ENCODE data around the gene PPP2R3B.

PPP2R3B gene

DNA sequence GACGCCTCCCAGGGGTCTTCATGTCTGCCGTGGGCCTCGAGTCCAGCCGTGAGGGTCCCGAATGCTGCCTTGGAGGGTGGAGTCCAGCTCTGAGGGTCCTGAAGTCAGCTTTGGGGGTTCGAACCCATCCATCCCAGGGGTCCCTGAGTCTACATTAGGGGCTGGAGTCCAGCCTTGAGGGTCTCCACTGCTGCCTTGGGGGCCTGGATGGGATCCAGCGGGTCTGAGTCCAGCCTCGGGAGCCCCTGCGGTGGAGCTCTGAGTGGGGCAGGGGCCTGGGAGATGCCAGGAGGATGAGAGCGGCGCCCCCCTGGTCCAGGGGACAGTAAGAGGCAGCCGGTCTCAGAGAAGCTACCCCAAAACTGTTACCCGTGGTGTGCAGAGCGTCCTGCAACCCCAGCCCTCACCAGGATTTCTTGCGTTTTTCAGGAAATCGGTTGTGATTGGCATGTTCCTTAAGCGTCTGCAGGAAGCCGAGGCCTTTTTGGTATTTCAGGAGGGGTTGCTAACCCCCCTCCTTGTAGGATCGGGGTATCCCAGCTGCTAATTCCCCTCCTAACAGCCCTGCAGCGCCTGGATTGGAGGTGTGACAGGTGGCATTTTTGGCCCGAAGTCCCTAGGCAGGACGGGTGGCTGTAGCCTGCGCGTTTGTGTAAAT is 66.5 kb downstream of the PPP2R3B start:
- peaks cover 36% of the 10 kb centered on the region for H3K79me2 ChIP-seq (ENCODE audit: insufficient read depth, low read length)
- H3K4me1 ChIP-seq (ENCODE audit: insufficient read depth, low read length), result peaks cover 33% of the 10 kb centered on the region
- H3K9me3 ChIP-seq (ENCODE audit: insufficient read depth, low read length, severe bottlenecking), result no peaks in the 10 kb centered on the region
- H3K27me3 ChIP-seq (ENCODE audit: insufficient read depth, low read length, poor library complexity), result no peaks in the 10 kb centered on the region
- H3K4me3 ChIP-seq (ENCODE audit: low read depth in 1 of 2, low read length in 2 of 2), result peak overlapping the region; percentile 62 to 68
- DNase-seq (no peak), ATAC-seq (ENCODE audit: insufficient read depth, low read depth) (no peak)
- peaks cover 20% of the 10 kb centered on the region for H3K36me3 ChIP-seq (ENCODE audit: insufficient read depth, low read length)
- H3K9ac ChIP-seq (ENCODE audit: low read depth, low read length), result peak overlapping the region; percentile 94
- peak overlapping the region; percentile 73 for H3K27ac ChIP-seq (ENCODE audit: low read length)
- H2AFZ ChIP-seq (ENCODE audit: low read depth, low read length), result no peak overlapping the region
- H4K20me1 ChIP-seq (ENCODE audit: insufficient read depth, low read length), result peaks cover 33% of the 10 kb centered on the region
- H3K4me2 ChIP-seq (ENCODE audit: insufficient read depth, low read length), result peak overlapping the region; percentile 98
- TF ChIP-seq, protein P1, sequence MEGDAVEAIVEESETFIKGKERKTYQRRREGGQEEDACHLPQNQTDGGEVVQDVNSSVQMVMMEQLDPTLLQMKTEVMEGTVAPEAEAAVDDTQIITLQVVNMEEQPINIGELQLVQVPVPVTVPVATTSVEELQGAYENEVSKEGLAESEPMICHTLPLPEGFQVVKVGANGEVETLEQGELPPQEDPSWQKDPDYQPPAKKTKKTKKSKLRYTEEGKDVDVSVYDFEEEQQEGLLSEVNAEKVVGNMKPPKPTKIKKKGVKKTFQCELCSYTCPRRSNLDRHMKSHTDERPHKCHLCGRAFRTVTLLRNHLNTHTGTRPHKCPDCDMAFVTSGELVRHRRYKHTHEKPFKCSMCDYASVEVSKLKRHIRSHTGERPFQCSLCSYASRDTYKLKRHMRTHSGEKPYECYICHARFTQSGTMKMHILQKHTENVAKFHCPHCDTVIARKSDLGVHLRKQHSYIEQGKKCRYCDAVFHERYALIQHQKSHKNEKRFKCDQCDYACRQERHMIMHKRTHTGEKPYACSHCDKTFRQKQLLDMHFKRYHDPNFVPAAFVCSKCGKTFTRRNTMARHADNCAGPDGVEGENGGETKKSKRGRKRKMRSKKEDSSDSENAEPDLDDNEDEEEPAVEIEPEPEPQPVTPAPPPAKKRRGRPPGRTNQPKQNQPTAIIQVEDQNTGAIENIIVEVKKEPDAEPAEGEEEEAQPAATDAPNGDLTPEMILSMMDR (IDR thresholded peaks at IDR 0.05; ENCODE audit: borderline replicate concordance, extremely low read depth, low read length, poor library complexity, severe bottlenecking), result no peak
- no peak for TF ChIP-seq EZH2 (IDR thresholded peaks at IDR 0.05; ENCODE audit: borderline replicate concordance, low read depth, low read length, severe bottlenecking)

DNA sequence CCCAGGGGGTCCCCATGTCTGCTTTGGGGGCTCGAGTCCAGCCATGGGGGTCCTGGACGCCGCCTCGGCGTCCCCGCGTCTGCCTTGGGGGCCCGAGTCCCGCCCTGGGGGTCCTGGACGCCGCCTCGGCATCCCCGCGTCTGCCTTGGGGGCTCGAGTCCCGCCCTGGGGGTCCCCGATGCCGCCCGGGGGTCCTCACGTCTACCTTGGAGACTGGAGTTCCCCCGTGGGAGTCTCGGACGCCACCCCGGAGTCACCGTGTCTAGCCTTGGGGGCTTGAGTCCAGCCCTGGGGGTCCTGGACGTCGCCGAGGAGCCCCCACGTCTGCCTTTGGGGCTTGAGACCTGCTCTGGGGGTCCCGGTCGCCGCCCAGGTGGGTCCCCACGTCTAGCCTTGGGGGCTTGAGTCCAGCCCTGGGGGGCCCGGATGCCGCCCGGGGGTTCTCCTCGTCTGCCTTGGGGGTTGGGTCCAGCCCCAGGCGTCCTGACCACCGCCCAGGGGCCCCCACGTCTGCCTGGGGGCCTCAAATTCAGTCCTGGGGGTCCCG is 67.1 kb downstream of the PPP2R3B start:
- no peak for DNase-seq
- Histone ChIP-seq H3K4me3 (ENCODE audit: low read depth in 1 of 2, low read length in 2 of 2) (peak overlapping the region; percentile 62 to 68), H3K79me2 (ENCODE audit: insufficient read depth, low read length) (peaks cover 36% of the 10 kb centered on the region), H3K27ac (ENCODE audit: low read length) (peak overlapping the region; percentile 73), H3K9me3 (ENCODE audit: insufficient read depth, low read length, severe bottlenecking) (no peaks in the 10 kb centered on the region), H4K20me1 (ENCODE audit: insufficient read depth, low read length) (peaks cover 37% of the 10 kb centered on the region), H3K27me3 (ENCODE audit: insufficient read depth, low read length, poor library complexity) (no peaks in the 10 kb centered on the region), H2AFZ (ENCODE audit: low read depth, low read length) (peak overlapping the region; percentile 48), H3K9ac (ENCODE audit: low read depth, low read length) (peak overlapping the region; percentile 94), H3K36me3 (ENCODE audit: insufficient read depth, low read length) (peaks cover 26% of the 10 kb centered on the region), H3K4me1 (ENCODE audit: insufficient read depth, low read length) (peaks cover 33% of the 10 kb centered on the region), H3K4me2 (ENCODE audit: insufficient read depth, low read length) (peak overlapping the region; percentile 98)
- no peak for ATAC-seq (ENCODE audit: insufficient read depth, low read depth)
- TF ChIP-seq EZH2 (IDR thresholded peaks at IDR 0.05; ENCODE audit: borderline replicate concordance, low read depth, low read length, severe bottlenecking), result no peak
- TF ChIP-seq, protein P1 (IDR thresholded peaks at IDR 0.05; ENCODE audit: borderline replicate concordance, extremely low read depth, low read length, poor library complexity, severe bottlenecking), result no peak

DNA sequence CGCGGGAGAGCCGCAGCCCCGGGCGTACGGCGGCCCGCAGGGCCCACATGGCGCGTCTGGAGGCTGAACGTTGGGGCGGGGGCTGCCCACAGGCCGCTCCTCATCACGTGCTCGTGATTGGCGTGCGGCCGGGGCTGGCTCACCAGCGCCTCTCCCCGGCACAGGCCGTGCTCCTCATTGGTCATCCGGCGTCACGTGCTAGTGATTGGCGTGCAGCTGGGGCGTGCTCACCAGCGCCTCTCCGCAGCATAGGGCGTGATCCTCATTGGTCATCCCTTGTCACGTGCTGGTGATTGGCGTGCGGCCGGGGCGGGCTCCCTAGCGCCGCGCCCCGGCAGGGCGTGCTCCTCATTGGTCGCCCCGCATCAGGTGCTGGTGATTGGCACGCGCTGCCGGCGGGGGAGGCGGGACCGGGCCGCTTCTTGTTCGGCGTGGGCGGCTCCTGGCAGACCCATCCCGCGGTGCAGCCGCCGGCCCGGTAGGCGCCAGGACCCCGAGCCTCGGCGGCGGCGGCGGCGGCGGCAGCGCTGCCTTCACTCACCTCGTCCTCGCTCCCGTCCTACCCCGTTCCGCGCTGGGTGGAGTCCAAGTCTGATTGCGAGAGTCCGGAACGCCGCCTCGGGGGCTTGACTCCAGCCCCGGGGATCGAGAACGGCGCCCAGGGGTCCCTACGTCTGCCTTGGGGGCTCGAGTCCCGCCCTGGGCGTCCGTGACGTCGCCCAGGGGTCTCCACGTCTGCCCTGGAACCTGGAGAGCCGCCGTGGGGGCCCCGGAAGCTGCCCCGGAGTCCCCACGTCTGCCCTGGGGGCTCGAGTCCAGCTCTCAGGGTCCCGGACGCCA is 67.7 kb downstream of the PPP2R3B start, which contains the start of gene GTPBP6:
TSS of gene GTPBP6 (minus strand) at position 58 of the 840 bp plus-strand sequence. CDS start at position 49, 9 bp downstream.
- TF ChIP-seq, protein P1 (IDR thresholded peaks at IDR 0.05; ENCODE audit: borderline replicate concordance, extremely low read depth, low read length, poor library complexity, severe bottlenecking), result peak; percentile 36
- TF ChIP-seq EZH2 (IDR thresholded peaks at IDR 0.05; ENCODE audit: borderline replicate concordance, low read depth, low read length, severe bottlenecking), result no peak
- Histone ChIP-seq H3K36me3 (ENCODE audit: insufficient read depth, low read length) (peaks cover 30% of the 10 kb centered on the region), H3K4me3 (ENCODE audit: low read depth in 1 of 2, low read length in 2 of 2) (peak within 1 kb of the TSS; percentile 62 to 82), H4K20me1 (ENCODE audit: insufficient read depth, low read length) (peaks cover 38% of the 10 kb centered on the region), H3K79me2 (ENCODE audit: insufficient read depth, low read length) (peaks cover 36% of the 10 kb centered on the region), H3K9me3 (ENCODE audit: insufficient read depth, low read length, severe bottlenecking) (no peaks in the 10 kb centered on the region), H3K9ac (ENCODE audit: low read depth, low read length) (peak within 1 kb of the TSS; percentile 94), H3K27me3 (ENCODE audit: insufficient read depth, low read length, poor library complexity) (no peaks in the 10 kb centered on the region), H3K27ac (ENCODE audit: low read length) (peak within 1 kb of the TSS; percentile 95), H2AFZ (ENCODE audit: low read depth, low read length) (peak within 1 kb of the TSS; percentile 80), H3K4me2 (ENCODE audit: insufficient read depth, low read length) (peak within 1 kb of the TSS; percentile 98), H3K4me1 (ENCODE audit: insufficient read depth, low read length) (peaks cover 33% of the 10 kb centered on the region)
- ATAC-seq (ENCODE audit: insufficient read depth, low read depth) (peak; percentile 77), DNase-seq (peak; percentile 99)

Data from DND-41 (cell line).